GM12801 (cell line): ENCODE results near the gene PRIMA1.

Source experiments
- TF ChIP-seq, protein P1 (sequence below): IDR thresholded peaks from one replicate; pipeline ENCODE4 v1.5.1; 2011; ENCODE audit warnings: control low read depth; ENCODE audit not compliant: insufficient read length; ENCODE audit errors: extremely low read depth

Gene PRIMA1

DNA sequence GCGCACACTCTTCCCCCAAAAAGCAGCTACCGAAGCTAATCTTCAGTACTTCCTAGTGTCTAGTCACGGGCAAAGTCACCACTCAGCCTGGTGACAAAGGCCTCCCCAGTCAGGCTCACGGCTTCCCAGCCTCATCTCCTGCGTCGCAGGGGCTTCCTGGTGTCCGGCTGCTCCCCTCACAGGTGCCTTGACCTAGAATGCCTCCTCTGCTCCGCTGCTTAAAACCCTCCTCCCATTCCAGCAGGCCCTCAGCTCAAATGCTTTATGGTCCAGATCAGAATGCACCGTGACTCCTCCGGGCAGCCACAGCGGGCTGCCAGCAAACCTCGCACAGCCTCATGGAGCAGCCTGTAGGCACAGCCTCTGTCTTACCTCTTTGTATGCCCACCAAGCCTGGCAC lies 53.1 kb downstream of the PRIMA1 start:
- TF ChIP-seq, protein P1, sequence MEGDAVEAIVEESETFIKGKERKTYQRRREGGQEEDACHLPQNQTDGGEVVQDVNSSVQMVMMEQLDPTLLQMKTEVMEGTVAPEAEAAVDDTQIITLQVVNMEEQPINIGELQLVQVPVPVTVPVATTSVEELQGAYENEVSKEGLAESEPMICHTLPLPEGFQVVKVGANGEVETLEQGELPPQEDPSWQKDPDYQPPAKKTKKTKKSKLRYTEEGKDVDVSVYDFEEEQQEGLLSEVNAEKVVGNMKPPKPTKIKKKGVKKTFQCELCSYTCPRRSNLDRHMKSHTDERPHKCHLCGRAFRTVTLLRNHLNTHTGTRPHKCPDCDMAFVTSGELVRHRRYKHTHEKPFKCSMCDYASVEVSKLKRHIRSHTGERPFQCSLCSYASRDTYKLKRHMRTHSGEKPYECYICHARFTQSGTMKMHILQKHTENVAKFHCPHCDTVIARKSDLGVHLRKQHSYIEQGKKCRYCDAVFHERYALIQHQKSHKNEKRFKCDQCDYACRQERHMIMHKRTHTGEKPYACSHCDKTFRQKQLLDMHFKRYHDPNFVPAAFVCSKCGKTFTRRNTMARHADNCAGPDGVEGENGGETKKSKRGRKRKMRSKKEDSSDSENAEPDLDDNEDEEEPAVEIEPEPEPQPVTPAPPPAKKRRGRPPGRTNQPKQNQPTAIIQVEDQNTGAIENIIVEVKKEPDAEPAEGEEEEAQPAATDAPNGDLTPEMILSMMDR, result no peak

DNA sequence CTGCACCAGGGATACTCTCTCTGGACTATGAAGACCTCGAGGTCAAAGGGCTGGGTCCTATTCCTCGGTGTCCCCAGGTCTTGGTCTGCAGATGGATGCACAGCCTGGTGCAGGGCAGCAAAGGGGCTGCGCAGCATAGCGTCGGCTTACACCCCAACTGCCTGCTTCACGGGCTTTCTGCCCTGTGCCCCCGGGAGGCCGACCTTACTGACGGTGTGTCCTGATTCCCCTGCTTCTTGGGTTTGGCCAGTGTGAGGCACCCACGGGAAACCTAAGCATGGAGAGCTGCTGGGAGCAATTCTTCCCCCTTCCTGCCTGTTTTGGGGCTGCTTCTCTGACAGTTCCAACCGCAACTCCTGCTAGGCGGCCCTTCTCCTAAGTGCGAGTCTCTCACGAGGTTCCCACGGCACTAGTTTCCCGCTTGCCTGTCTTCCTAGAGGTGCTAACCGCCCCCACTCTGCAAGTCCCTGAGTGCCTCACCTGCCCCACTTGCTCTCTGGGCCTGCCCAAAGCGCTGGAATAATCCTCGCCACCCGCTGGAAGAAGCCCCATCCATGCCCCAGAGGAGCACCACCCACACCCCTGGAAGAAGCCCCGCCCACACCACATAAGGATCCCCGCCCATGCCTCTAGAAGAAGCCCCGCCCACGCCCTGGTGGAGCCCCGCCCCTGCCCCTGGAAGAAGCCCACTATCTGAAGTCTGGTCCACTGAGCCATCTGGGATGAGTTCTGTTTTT lies 54.0 kb downstream of the PRIMA1 start:
- TF ChIP-seq, protein P1, result no peak

DNA sequence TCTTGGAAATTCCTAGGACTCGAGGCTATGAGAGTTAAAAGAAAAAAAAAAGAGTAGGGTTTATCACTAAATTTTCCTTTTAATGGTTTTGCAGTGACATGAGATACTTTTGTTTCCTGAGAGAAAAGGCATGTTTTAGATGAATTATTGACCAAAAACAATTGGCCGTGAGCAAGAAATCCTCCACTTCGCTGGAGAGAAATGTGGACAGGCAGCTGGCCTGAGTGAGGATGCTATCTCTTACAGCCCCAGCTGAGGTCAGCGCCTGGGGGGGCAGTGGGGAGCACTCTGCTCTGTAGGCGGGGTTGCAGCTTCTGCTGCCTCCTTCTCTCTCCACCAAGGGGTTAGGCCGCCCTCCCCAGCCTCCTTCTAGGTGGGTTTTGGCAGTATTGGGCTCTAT lies 54.7 kb downstream of the PRIMA1 start:
- TF ChIP-seq, protein P1, result no peak

DNA sequence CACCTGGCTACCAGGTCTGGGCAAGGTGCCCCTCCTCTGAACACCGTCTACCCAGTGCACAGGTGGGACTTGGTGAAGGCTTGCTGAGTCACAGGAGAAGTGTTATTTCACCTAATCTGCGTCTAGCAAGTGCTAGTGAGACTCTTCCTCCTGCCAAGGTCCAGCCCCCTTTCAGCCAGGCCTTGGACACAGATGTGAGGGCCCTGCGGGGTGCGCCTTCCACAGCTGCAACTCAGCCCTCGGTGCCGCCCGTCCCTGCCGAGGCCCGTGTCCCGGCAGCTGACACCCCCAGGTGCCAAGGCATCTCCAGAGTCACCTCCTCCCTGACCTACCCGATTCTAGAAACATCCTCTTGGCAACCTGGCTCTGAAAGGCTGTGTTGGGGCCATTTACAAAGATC lies 55.1 kb downstream of the PRIMA1 start:
- TF ChIP-seq, protein P1, result no peak

DNA sequence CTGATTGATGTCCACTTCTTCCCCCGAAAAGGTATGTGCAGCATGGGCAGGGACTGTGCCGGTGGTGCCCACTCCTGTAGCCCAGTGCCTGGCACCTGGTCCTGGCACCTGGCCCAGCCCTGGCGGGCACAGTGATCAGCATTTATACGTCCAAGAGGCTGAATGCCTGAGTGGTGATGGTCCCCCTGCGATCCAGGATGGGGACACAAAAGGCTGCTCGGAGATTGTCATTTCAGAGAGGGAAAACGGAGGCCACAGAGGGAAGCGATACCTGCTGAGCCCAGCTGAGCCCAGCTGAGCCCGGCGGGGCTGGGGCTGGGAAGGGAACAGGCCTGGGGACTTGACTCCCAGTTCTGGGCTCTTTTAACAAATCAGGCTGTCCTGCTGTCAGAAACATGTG lies 55.8 kb downstream of the PRIMA1 start:
- TF ChIP-seq, protein P1, result no peak

DNA sequence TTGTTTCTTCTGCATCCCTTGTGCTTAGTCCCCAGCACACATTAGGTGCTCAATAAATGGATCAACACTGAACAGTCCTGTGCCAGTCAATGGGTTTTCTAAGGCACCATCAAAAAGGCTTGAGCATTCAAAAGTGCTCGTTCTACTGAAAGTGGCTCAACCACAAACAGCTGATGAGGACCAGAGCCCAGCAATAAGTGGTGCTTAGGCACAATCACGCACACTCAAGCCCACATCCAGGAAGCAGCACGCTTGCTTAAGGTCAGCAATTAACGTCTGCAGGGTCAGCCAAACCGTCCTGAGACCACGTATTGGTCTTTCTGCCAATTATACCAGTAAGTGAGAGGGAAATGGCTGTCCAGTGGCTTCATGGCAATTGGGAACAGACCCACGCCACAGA lies 56.5 kb downstream of the PRIMA1 start:
- TF ChIP-seq, protein P1, result no peak

DNA sequence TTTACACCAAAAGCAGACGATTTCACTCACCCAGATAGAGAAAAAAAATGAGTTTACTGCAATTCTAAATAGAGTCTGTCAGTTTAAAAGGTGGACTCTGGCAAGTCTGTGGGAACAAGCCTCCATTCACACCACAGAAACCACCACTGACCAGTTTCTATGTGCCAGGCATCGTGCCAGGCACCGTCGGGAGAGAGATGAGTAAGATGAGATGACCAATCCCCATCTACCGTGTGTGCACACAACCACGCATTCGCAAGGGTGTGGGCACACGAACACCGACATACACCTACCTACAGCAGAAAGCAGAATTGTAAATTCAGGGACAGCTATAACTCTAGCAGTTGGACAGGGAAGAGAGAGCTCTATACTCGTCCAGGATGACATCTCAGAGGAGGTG lies 58.3 kb downstream of the PRIMA1 start:
- TF ChIP-seq, protein P1, result no peak
